RWPE1 (cell line): ENCODE data around the gene DNM3.

Experiments used
- CTCF ChIA-PET: fragments of 350-600 bp; sonication (Branson Sonifier 250); formaldehyde crosslinking; extraction: SDS; loops from one replicate; lab custom pipeline; 2021; lab: Yijun Ruan, JAX
- POLR2A ChIA-PET: fragments of 400-600 bp; formaldehyde crosslinking; extraction: SDS; loops from one replicate; lab custom pipeline; 2020; ENCODE audit warnings: antibody characterized with exemption; ENCODE audit not compliant: low non-redundant PET; lab: Yijun Ruan, JAX
- DNase-seq: peaks from one replicate; pipeline ENCODE4 v3.0.0; 2012; ENCODE audit warnings: low spot score
- H3K27ac ChIP-seq: fragments of 450-650 bp; 2 replicates; pipeline ENCODE4 v1.5.1; 2017
- TF ChIP-seq, protein P1 (sequence below): fragments of 450-650 bp; conservative IDR thresholded peaks from 2 replicates; pipeline ENCODE4 v1.5.1; 2017; ENCODE audit warnings: low read depth, mild to moderate bottlenecking

DNM3 gene

DNA sequence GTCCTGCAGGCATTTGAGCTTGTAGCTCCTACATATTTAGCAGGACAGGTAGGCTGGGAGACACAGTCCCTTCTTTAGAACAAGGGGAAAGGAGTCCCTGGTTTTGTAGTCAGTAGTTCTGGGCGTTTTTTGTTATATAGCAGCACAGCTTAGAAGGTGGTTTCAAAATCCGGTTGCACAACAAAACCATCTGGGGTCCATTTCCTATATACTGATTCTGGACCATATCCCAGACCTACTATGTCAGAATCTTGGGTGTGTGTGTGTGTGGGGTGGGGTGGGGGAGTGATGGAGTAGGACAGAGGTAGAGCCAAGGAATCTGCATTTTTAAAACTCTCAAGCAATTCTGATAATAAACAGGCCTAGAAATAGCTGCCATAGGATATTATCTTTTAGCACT lies 38.3 kb upstream of the DNM3 start:
- ChIA-PET CTCF (interaction anchor here (1.2 to 5.8 kb wide), 2 partner anchors 182 to 185 kb away, joined by 3 to 68 read pairs; no protein-coding TSS in a partner anchor), POLR2A (no interaction called here)
- TF ChIP-seq, protein P1, sequence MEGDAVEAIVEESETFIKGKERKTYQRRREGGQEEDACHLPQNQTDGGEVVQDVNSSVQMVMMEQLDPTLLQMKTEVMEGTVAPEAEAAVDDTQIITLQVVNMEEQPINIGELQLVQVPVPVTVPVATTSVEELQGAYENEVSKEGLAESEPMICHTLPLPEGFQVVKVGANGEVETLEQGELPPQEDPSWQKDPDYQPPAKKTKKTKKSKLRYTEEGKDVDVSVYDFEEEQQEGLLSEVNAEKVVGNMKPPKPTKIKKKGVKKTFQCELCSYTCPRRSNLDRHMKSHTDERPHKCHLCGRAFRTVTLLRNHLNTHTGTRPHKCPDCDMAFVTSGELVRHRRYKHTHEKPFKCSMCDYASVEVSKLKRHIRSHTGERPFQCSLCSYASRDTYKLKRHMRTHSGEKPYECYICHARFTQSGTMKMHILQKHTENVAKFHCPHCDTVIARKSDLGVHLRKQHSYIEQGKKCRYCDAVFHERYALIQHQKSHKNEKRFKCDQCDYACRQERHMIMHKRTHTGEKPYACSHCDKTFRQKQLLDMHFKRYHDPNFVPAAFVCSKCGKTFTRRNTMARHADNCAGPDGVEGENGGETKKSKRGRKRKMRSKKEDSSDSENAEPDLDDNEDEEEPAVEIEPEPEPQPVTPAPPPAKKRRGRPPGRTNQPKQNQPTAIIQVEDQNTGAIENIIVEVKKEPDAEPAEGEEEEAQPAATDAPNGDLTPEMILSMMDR, result no peak
- no peak overlapping the region for H3K27ac ChIP-seq
- DNase-seq, result no peak

DNA sequence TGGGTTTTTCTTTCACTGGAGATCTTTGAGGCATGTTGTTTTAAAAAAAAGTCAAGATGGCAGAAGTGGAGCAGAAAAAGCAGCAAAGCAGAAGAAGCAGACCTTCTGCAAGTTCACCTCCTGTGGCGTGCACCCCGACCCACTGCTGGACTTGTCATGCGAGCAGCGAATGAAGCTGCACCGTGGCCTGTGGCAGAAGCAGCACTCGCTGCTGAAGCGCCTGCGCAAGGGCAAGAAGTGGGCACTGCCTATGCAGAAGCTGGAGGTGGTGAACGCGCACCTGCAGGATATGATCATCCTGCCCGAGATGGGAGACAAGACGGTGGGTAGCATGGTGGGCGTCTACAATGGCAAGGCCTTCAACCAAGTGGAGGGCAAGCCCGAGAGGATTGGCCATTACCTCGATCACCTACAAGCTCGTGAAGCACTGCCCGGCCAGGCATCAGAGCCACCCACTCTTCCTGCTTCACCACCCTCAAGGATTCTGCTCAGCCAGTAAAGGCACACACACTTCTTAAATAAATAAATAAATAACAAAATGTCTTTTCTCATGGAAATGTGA lies 37.8 kb upstream of the DNM3 start:
- CTCF ChIA-PET, result interaction anchor here (5.8 kb wide), 1 partner anchor 181 kb away, joined by 68 read pairs; no protein-coding TSS in a partner anchor

DNA sequence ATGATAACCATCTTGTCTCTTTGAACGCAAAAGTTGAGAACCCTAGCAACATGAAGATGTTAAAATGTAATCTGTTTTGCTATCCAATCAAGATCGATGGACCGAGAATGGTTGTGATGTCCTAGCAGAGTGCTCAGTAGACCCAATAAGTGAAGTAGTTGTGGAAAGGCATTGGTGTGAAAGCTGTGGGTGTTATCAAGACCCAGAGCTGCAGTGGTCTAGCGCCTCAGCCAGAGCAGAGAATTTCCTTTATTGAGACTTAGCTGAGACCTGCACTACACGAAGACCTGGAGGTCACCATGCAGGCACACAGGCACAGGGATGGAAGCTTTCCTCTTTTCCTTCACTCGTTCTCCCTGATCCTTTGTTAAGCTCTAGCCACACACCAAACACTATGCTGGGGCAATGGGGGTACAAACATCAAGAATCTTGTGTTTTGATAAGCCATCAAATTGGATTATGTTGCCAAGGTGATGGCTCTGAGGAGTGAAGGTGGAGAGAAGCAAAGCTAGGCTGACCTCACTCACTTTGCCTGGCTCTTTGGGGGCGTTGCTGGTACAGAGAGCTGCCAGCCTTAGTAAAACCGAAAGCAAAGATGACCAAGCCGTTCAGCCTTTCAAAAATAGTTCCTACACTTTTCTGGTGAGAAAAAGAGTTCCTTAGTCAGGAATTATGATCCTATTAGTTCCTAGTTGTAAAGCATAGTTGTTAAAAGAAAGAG lies 35.7 kb upstream of the DNM3 start:
- no peak for DNase-seq
- no peak overlapping the region for H3K27ac ChIP-seq
- POLR2A ChIA-PET, result no interaction called here
- CTCF ChIA-PET, result no interaction called here
- TF ChIP-seq, protein P1, result no peak

More for the DNA sequence above, 37.8 kb upstream of the DNM3 start:
- TF ChIP-seq, protein P1, result no peak
- H3K27ac ChIP-seq, result no peak overlapping the region
- POLR2A ChIA-PET, result no interaction called here
- DNase-seq, result no peak

DNA sequence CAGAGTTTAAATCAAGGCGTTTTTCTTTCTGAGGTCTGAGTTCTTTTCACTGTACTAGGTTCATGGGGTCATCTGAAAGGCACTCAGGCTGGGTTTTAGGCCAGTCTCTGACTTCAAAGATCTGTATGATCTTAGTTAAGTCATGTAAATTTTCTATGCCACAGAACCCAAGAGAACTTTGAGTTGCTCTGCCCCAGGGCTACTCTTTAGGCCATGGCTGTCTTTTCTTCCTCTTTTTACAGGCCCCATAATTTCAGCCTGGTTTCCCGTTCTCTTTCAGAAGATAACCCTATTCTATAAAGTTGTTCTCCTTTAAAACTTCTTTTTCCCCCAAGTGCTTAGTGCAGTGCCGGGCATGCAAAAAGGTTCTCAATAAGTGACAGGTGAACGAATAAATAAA lies 33.7 kb upstream of the DNM3 start:
- ChIA-PET CTCF (no interaction called here), POLR2A (no interaction called here)
- no peak overlapping the region for H3K27ac ChIP-seq
- DNase-seq, result no peak
- TF ChIP-seq, protein P1, result no peak

DNA sequence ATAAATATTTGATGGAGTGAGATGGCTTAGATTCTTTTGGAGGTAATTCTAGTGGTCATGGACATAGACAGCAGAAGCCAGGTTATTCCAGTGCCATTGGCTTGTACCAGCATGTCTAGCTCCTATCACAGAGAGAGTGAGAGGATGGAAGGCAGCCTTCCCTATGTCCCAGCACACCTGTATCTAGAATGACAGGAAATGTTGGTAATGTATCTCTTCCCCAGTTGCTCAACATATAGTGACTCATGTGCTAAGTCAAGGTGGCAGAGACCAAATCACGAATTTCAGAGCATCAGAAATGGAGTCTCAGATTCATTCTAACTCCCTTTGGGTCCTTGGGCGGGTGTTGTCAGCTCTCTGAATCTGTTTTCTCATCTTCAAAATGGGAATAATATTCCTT lies 31.5 kb upstream of the DNM3 start:
- peak; percentile 42 for DNase-seq
- CTCF ChIA-PET, result interaction anchor here (2.8 kb wide), 1 partner anchor 9 kb away, joined by 14 read pairs; no protein-coding TSS in a partner anchor
- POLR2A ChIA-PET, result no interaction called here
- no peak overlapping the region for H3K27ac ChIP-seq
- TF ChIP-seq, protein P1, result no peak

DNA sequence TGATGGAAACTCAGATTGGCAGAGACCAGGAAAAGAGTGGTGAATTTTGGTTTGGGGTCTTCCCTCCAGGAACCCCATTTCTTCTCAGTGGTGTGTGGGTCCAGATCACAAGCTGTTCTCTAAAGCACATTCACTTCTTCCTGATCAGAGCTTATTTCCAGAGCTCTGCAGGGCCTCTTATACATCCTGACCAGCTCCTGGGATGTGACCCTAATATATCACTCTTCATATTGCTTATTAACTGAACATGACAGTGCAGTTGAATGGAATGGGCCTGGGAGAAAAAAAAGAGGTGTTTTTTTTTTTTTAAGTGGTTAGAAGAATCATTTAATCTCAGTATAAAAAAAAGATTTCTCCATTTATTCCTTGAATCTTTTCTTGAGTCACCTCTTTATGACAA lies 29.6 kb upstream of the DNM3 start:
- ChIA-PET CTCF (interaction anchor here (2.8 kb wide), 1 partner anchor 10 kb away, joined by 14 read pairs; no protein-coding TSS in a partner anchor), POLR2A (no interaction called here)
- no peak for DNase-seq
- no peak overlapping the region for H3K27ac ChIP-seq
- TF ChIP-seq, protein P1, result no peak
